Motor neuron (in vitro differentiated cells): ENCODE results near the gene ARHGEF37. TPM values are rescaled to one million over a fixed set of nuclear protein-coding genes. Genes with fewer than 3 reads are reported as not detected.
"Not testable (repeated sequence)": the region's sequence is repeated elsewhere in the genome, so short reads cannot be mapped to it uniquely, and the experiment has no call there.

Source experiments
- ATAC-seq, 8 experiments: fragments of 200-7000 bp; cut with Tn5 transposase; replicated peaks in 6 of 8; 2 replicates each; pipeline ENCODE4 v1.8.0; 2021; ENCODE audit warnings: mild to moderate bottlenecking in 8 of 8, moderate library complexity in 8 of 8
- H3K27ac ChIP-seq, 2 donors: fragments of 250-450 bp; sonication (Bioruptor Pico); 2 replicates each; pipeline ENCODE4 v1.9.0; 2021; ENCODE audit warnings: antibody characterized with exemption in 2 of 2, mild to moderate bottlenecking in 2 of 2, moderate library complexity in 1 of 2
- H3K4me1 ChIP-seq, 2 donors: fragments of 250-450 bp; sonication (Bioruptor Pico); replicated peaks in 1 of 2; 2 replicates each; pipeline ENCODE4 v1.6.1; 2021; ENCODE audit warnings: antibody characterized with exemption in 2 of 2, mild to moderate bottlenecking in 2 of 2, moderate library complexity in 1 of 2
- H3K4me3 ChIP-seq, 5 donors: fragments of 250-450 bp; sonication (Bioruptor Pico); 2 replicates each; pipeline ENCODE4 v1.9.0; 2021; ENCODE audit warnings: antibody characterized with exemption in 5 of 5, mild to moderate bottlenecking in 5 of 5, moderate library complexity in 4 of 5
- WGBS, 10 experiments: fragments of 450-650 bp; shearing (Covaris generic); methylation state at CpG; one replicate each; pipeline ENCODE4 v1.0.0; 2022; 5-methylcytosine and 5-hydroxymethylcytosine counted together
- in situ Hi-C, 9 experiments: fragments of 400-800 bp; cut with MboI; loops; one replicate each; pipeline ENCODE4 v1.15.0; 2021; ENCODE audit warnings: low sequenced_read_pairs in 9 of 9, low pct_unique_long_range_greater_than_20kb in 2 of 9; ENCODE audit not compliant: unreplicated experiment in 9 of 9
- total RNA-seq, 8 experiments: library from RNA; unstranded; fragments of 300-600 nt; gene quantifications; 2 replicates each; pipeline versions ENCODE4 v1.2.3 to v1.2.4, GENCODE V29; 2022

ARHGEF37 gene
- 10 to 100 TPM in 1 of 8 experiments, 1 to 10 TPM in 5, under 1 TPM in 2; 0.42 to 11.5 (median 1.4) TPM for total RNA-seq

- 0 to 37% (median 1%) methylated on average over 1 to 7 of the region's 56 CpGs; no CpG with 5 or more reads in 2 of the 10 experiments for WGBS, 10 experiments
- in situ Hi-C loops = no loop called here
- H3K27ac ChIP-seq = no peak within 1 kb of the TSS
These were observed at the start of gene ARHGEF37 for GRCh38 chr5:149581192-149581861. TSS of gene ARHGEF37 (plus strand) at chr5:149581498. CDS start at chr5:149597770, 16,272 bp downstream.

GRCh38 chr5:149532413-149532812 lies 48.9 kb upstream of the ARHGEF37 start:
- WGBS, 10 experiments = 0 to 100% (median 93%) methylated on average over 1 to 6 of the region's 7 CpGs; no CpG with 5 or more reads in 1 of the 10 experiments

More at GRCh38 chr5:149581192-149581861, at the start of gene ARHGEF37:
- Histone ChIP-seq H3K4me3 (peak within 1 kb of the TSS; percentile 26 to 40 (median 32)), H3K4me1 (no peaks in the 10 kb centered on the region)
- ATAC-seq = peak; percentile 84 to 92 (median 91)

GRCh38 chr5:149535787-149536186 lies 45.5 kb upstream of the ARHGEF37 start:
- WGBS, 10 experiments = 70 to 100% (median 97%) methylated on average over 2 to 3 of the region's 6 CpGs; no CpG with 5 or more reads in 6 of the 10 experiments
- in situ Hi-C loops, H3K4me1 ChIP-seq, H3K4me3 ChIP-seq, H3K27ac ChIP-seq, ATAC-seq: not testable (repeated sequence)

More at GRCh38 chr5:149532413-149532812, 48.9 kb upstream of the ARHGEF37 start:
- peaks cover 6 to 7% of the 10 kb centered on the region in 2 donors for H3K4me1 ChIP-seq
- no peak overlapping the region for H3K27ac ChIP-seq
- no peak for ATAC-seq
- no peak overlapping the region for H3K4me3 ChIP-seq
- in situ Hi-C loops = no loop called here

GRCh38 chr5:149537374-149537975 lies 43.8 kb upstream of the ARHGEF37 start:
- in situ Hi-C loops = no loop called here
- Histone ChIP-seq H3K4me3 (no peak overlapping the region), H3K27ac (no peak overlapping the region), H3K4me1 (peaks cover 2 to 5% of the 10 kb centered on the region in 2 donors)
- no peak for ATAC-seq
- WGBS, 10 experiments = 10 to 100% (median 92%) methylated on average over 1 of the region's 1 CpG; no CpG with 5 or more reads in 6 of the 10 experiments

GRCh38 chr5:149540089-149540488 lies 41.2 kb upstream of the ARHGEF37 start:
- H3K4me3 ChIP-seq = no peak overlapping the region
- in situ Hi-C loops = no loop called here
- peaks cover 16 to 28% of the 10 kb centered on the region in 2 donors for H3K4me1 ChIP-seq
- H3K27ac ChIP-seq = no peak overlapping the region
- WGBS, 10 experiments = 60 to 100% (median 85%) methylated on average over 1 to 3 of the region's 3 CpGs; no CpG with 5 or more reads in 2 of the 10 experiments
- ATAC-seq = no peak

GRCh38 chr5:149541893-149542292 lies 39.4 kb upstream of the ARHGEF37 start:
- WGBS, 10 experiments = 50 to 100% (median 92%) methylated on average over 1 to 5 of the region's 6 CpGs
- ATAC-seq = peak in 1 of 8 experiments; percentile 14
- Histone ChIP-seq H3K27ac (no peak overlapping the region), H3K4me1 (peaks cover 19 to 35% of the 10 kb centered on the region in 2 donors), H3K4me3 (no peak overlapping the region)
- in situ Hi-C loops = no loop called here

GRCh38 chr5:149543361-149544027 lies 37.8 kb upstream of the ARHGEF37 start:
- H3K27ac ChIP-seq = no peak overlapping the region
- no peak overlapping the region for H3K4me3 ChIP-seq
- peaks cover 31 to 52% of the 10 kb centered on the region in 2 donors for H3K4me1 ChIP-seq
- in situ Hi-C loops = no loop called here
- peak in 3 of 8 experiments; percentile 8 to 23 (median 18) for ATAC-seq
- 60 to 91% (median 81%) methylated on average over 4 to 8 of the region's 8 CpGs for WGBS, 10 experiments

- Histone ChIP-seq H3K4me1 (peaks cover 33 to 54% of the 10 kb centered on the region in 2 donors), H3K4me3 (no peak overlapping the region), H3K27ac (no peak overlapping the region)
- WGBS, 10 experiments = 67 to 100% (median 89%) methylated on average over 1 to 3 of the region's 3 CpGs; no CpG with 5 or more reads in 2 of the 10 experiments
- in situ Hi-C loops = no loop called here
- ATAC-seq = peak in 6 of 8 experiments; percentile 5 to 42 (median 9)
These were observed 37.3 kb upstream of the ARHGEF37 start for GRCh38 chr5:149544028-149544420.

- Histone ChIP-seq H3K4me3 (no peak overlapping the region), H3K4me1 (peaks cover 33 to 49% of the 10 kb centered on the region in 2 donors), H3K27ac (no peak overlapping the region)
- ATAC-seq = peak in 2 of 8 experiments; percentile 2 to 9
- in situ Hi-C loops = no loop called here
- 36 to 100% (median 90%) methylated on average over 1 to 3 of the region's 6 CpGs; no CpG with 5 or more reads in 4 of the 10 experiments for WGBS, 10 experiments
These were observed 36.0 kb upstream of the ARHGEF37 start for GRCh38 chr5:149545327-149545726.

GRCh38 chr5:149546974-149547373 lies 34.3 kb upstream of the ARHGEF37 start:
- in situ Hi-C loops = no loop called here
- Histone ChIP-seq H3K4me1 (peaks cover 31 to 49% of the 10 kb centered on the region in 2 donors), H3K4me3 (peak overlapping the region in 2 of 5 donors; percentile 3 to 10), H3K27ac (no peak overlapping the region)
- ATAC-seq = no peak

GRCh38 chr5:149549461-149550267 lies 31.6 kb upstream of the ARHGEF37 start:
- 0 to 3% (median 0%) methylated on average over 3 to 22 of the region's 25 CpGs for WGBS, 10 experiments
- in situ Hi-C loops = loop anchor here (10.0 to 25.0 kb wide), 5 partner anchors 112 to 812 kb away; partner anchors contain the start of gene PCYOX1L (in 3 of the 9)
- no peak for ATAC-seq
- peaks cover 26 to 35% of the 10 kb centered on the region in 2 donors for H3K4me1 ChIP-seq
- H3K4me3 ChIP-seq = peak overlapping the region; percentile 57 to 91 (median 67)
- peak overlapping the region; percentile 96 to 99 for H3K27ac ChIP-seq

GRCh38 chr5:149550268-149550583 lies 31.1 kb upstream of the ARHGEF37 start:
- 0 to 2% (median 0%) methylated on average over 7 to 12 of the region's 12 CpGs for WGBS, 10 experiments
- peak overlapping the region; percentile 57 to 91 (median 67) for H3K4me3 ChIP-seq
- H3K27ac ChIP-seq = peak overlapping the region; percentile 96 to 99
- ATAC-seq = no peak
- in situ Hi-C loops = loop anchor here (10.0 to 25.0 kb wide), 5 partner anchors 113 to 813 kb away; partner anchors contain the start of gene PCYOX1L (in 3 of the 9)
- H3K4me1 ChIP-seq = peaks cover 20 to 30% of the 10 kb centered on the region in 2 donors
